Measurements from ENCODE around the gene PUS3.

Gene PUS3

GRCh38 chr11:125949271-125950177 lies 46.5 kb upstream of the PUS3 start:
- no peak for DNase-seq (ENCODE audit: low read depth)
- TF ChIP-seq CTCF (IDR thresholded peaks at IDR 0.05; ENCODE audit: low read length, missing control alignments), result no peak
- H3K4me3 ChIP-seq (replicated peaks; ENCODE audit: low read depth, low read length), result no peak overlapping the region

- no peak overlapping the region for H3K4me3 ChIP-seq (replicated peaks; ENCODE audit: low read depth, low read length)
- no peak for DNase-seq (ENCODE audit: low read depth)
- TF ChIP-seq CTCF (IDR thresholded peaks at IDR 0.05; ENCODE audit: low read length, missing control alignments), result no peak
Observed at GRCh38 chr11:125948278-125949051, 45.5 kb upstream of the PUS3 start.

- TF ChIP-seq CTCF (IDR thresholded peaks at IDR 0.05; ENCODE audit: low read length, missing control alignments), result no peak
- no peak for DNase-seq (ENCODE audit: low read depth)
- no peak overlapping the region for H3K4me3 ChIP-seq (replicated peaks; ENCODE audit: low read depth, low read length)
Observed at GRCh38 chr11:125947419-125948277, 44.6 kb upstream of the PUS3 start.

- no peak for TF ChIP-seq CTCF (IDR thresholded peaks at IDR 0.05; ENCODE audit: low read length, missing control alignments)
- no peak overlapping the region for H3K4me3 ChIP-seq (replicated peaks; ENCODE audit: low read depth, low read length)
- no peak for DNase-seq (ENCODE audit: low read depth)
Observed at GRCh38 chr11:125946712-125947418, 43.9 kb upstream of the PUS3 start.

GRCh38 chr11:125945797-125946520 lies 43.0 kb upstream of the PUS3 start, which contains the start of gene VSIG10L2:
TSS of gene VSIG10L2 (plus strand) at chr11:125946044. CDS start at chr11:125946056, 12 bp downstream.
- no peak for DNase-seq (ENCODE audit: low read depth)
- TF ChIP-seq CTCF (IDR thresholded peaks at IDR 0.05; ENCODE audit: low read length, missing control alignments), result no peak
- no peak within 1 kb of the TSS for H3K4me3 ChIP-seq (replicated peaks; ENCODE audit: low read depth, low read length)

Data from fibroblast of pulmonary artery (primary cell).